ENCODE data around the gene RFNG. TPM values are rescaled to one million over a fixed set of nuclear protein-coding genes. Genes with fewer than 3 reads are reported as not detected.

Gene RFNG
- total and polyA plus RNA-seq, 2 of the 13 experiments (the other 11 are each of a cell fraction or from before 2014, with no cell fraction given): 61.4 to 64.0 TPM

DNA sequence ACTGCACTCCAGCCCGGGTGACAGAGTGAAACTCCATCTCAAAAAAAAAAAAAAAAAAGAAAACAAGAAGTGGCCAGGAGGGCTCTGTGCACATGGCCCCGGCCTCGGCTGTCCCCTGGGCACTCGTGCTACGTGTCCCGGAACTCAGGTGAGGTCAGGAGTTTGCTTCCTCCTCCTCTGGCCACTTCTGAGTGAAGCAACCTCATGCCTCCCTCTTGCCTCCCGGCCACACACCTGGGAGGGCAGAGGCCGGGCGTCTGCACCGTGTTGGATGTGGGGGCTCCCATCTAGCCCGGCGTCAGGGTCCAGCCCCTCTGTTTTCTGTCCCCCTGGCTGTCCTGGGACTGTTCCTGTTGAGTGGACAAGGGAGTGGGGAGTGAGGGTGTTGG, 52.0 kb downstream of the RFNG start (continued):
- TF ChIP-seq ETV5 (CRISPR knock-in tag; IDR thresholded peaks at IDR 0.05; ENCODE audit: borderline replicate concordance) (peak; percentile 86), RXRB (CRISPR knock-in tag; IDR thresholded peaks at IDR 0.05; ENCODE audit: borderline replicate concordance) (peak; percentile 57), TMF1 (CRISPR knock-in tag; IDR thresholded peaks at IDR 0.05; ENCODE audit: low read depth) (0 out of 2 replicates have a peak, but pooled peaks have one; percentile 17), SOX13 (IDR thresholded peaks at IDR 0.05) (no peak), SOX13 (CRISPR knock-in tag; conservative IDR thresholded peaks at IDR 0.05 in 1 of 2, IDR thresholded peaks at IDR 0.05 in 1 of 2) (peak in 1 of 2 experiments; percentile 43; a peak in 2 of 4 replicates), SAFB2 (CRISPR knock-in tag; IDR thresholded peaks at IDR 0.05; ENCODE audit: borderline replicate concordance, low read depth) (no peak), KLF12 (CRISPR knock-in tag; IDR thresholded peaks at IDR 0.05; ENCODE audit: borderline replicate concordance) (no peak), ZNF776 (CRISPR knock-in tag; IDR thresholded peaks at IDR 0.05) (0 out of 2 replicates have a peak, but pooled peaks have one; percentile 58), ERF (CRISPR knock-in tag; IDR thresholded peaks at IDR 0.05) (peak; percentile 65; the same call in 1 of the 2 replicates), SALL2 (CRISPR knock-in tag; IDR thresholded peaks at IDR 0.05) (peak; percentile 31; the same call in 1 of the 2 replicates), POLR2AphosphoS5 (IDR thresholded peaks at IDR 0.05; ENCODE audit: low read depth, low read length) (peak; percentile 64), KMT2B (CRISPR knock-in tag; IDR thresholded peaks at IDR 0.05) (no peak), ZNF772 (CRISPR knock-in tag; IDR thresholded peaks at IDR 0.05) (peak; percentile 41; the same call in 1 of the 2 replicates), KLF6 (CRISPR knock-in tag; IDR thresholded peaks at IDR 0.05) (no peak; the same call in 1 of the 2 replicates), CBX1 (IDR thresholded peaks at IDR 0.05; ENCODE audit: low read depth) (peak; percentile 9), KDM5B (CRISPR knock-in tag; IDR thresholded peaks at IDR 0.05; ENCODE audit: borderline replicate concordance) (peak; percentile 62), FOXO1 (CRISPR knock-in tag; IDR thresholded peaks at IDR 0.05) (no peak), SETDB1 (CRISPR knock-in tag; IDR thresholded peaks at IDR 0.05; ENCODE audit: borderline replicate concordance) (no peak), ZNF34 (CRISPR knock-in tag; IDR thresholded peaks at IDR 0.05; ENCODE audit: borderline replicate concordance) (no peak; the same call in 1 of the 2 replicates)
- TF ChIP-seq, protein P1, sequence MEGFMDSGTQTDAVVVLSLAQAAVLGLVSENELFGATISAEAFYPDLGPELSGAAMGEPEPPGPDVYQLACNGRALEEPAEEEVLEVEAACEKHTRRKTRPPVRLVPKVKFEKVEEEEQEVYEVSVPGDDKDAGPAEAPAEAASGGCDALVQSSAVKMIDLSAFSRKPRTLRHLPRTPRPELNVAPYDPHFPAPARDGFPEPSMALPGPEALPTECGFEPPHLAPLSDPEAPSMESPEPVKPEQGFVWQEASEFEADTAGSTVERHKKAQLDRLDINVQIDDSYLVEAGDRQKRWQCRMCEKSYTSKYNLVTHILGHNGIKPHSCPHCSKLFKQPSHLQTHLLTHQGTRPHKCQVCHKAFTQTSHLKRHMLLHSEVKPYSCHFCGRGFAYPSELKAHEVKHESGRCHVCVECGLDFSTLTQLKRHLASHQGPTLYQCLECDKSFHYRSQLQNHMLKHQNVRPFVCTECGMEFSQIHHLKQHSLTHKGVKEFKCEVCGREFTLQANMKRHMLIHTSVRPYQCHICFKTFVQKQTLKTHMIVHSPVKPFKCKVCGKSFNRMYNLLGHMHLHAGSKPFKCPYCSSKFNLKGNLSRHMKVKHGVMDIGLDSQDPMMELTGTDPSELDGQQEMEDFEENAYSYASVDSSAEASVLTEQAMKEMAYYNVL (CRISPR knock-in tag; IDR thresholded peaks at IDR 0.05; ENCODE audit: borderline replicate concordance): peak; percentile 55; the same call in 1 of the 2 replicates
- TF ChIP-seq, protein P2, sequence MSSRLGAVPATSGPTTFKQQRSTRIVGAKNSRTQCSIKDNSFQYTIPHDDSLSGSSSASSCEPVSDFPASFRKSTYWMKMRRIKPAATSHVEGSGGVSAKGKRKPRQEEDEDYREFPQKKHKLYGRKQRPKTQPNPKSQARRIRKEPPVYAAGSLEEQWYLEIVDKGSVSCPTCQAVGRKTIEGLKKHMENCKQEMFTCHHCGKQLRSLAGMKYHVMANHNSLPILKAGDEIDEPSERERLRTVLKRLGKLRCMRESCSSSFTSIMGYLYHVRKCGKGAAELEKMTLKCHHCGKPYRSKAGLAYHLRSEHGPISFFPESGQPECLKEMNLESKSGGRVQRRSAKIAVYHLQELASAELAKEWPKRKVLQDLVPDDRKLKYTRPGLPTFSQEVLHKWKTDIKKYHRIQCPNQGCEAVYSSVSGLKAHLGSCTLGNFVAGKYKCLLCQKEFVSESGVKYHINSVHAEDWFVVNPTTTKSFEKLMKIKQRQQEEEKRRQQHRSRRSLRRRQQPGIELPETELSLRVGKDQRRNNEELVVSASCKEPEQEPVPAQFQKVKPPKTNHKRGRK (CRISPR knock-in tag; IDR thresholded peaks at IDR 0.05): no peak
- TF ChIP-seq, protein P3, sequence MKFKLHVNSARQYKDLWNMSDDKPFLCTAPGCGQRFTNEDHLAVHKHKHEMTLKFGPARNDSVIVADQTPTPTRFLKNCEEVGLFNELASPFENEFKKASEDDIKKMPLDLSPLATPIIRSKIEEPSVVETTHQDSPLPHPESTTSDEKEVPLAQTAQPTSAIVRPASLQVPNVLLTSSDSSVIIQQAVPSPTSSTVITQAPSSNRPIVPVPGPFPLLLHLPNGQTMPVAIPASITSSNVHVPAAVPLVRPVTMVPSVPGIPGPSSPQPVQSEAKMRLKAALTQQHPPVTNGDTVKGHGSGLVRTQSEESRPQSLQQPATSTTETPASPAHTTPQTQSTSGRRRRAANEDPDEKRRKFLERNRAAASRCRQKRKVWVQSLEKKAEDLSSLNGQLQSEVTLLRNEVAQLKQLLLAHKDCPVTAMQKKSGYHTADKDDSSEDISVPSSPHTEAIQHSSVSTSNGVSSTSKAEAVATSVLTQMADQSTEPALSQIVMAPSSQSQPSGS (CRISPR knock-in tag; IDR thresholded peaks at IDR 0.05): 0 out of 2 replicates have a peak, but pooled peaks have one; percentile 27
- TF ChIP-seq, protein P4, sequence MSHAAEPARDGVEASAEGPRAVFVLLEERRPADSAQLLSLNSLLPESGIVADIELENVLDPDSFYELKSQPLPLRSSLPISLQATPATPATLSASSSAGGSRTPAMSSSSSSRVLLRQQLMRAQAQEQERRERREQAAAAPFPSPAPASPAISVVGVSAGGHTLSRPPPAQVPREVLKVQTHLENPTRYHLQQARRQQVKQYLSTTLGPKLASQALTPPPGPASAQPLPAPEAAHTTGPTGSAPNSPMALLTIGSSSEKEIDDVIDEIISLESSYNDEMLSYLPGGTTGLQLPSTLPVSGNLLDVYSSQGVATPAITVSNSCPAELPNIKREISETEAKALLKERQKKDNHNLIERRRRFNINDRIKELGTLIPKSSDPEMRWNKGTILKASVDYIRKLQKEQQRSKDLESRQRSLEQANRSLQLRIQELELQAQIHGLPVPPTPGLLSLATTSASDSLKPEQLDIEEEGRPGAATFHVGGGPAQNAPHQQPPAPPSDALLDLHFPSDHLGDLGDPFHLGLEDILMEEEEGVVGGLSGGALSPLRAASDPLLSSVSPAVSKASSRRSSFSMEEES (CRISPR knock-in tag; IDR thresholded peaks at IDR 0.05): peak; percentile 87
- TF ChIP-seq, protein P5, sequence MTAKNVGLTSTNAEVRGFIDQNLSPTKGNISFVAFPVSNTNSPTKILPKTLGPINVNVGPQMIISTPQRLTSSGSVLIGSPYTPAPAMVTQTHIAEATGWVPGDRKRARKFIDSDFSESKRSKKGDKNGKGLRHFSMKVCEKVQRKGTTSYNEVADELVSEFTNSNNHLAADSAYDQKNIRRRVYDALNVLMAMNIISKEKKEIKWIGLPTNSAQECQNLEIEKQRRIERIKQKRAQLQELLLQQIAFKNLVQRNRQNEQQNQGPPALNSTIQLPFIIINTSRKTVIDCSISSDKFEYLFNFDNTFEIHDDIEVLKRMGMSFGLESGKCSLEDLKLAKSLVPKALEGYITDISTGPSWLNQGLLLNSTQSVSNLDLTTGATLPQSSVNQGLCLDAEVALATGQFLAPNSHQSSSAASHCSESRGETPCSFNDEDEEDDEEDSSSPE (CRISPR knock-in tag; IDR thresholded peaks at IDR 0.05): no peak
